SK-N-SH (cell line): ENCODE data around the gene HEPHL1. TPM values are rescaled to one million over a fixed set of nuclear protein-coding genes. Genes with fewer than 3 reads are reported as not detected.

Experiments
- CTCF ChIA-PET: fragments of 300-600, 350-600 bp; formaldehyde crosslinking; extraction: SDS; loops from one replicate; lab custom pipeline; 2021; lab: Yijun Ruan, JAX
- POLR2A ChIA-PET: fragments of 350-600 bp; sonication (Branson Sonifier 250); formaldehyde crosslinking; extraction: SDS; loops from one replicate; lab custom pipeline; 2020; ENCODE audit warnings: antibody characterized with exemption, inconsistent platforms; lab: Yijun Ruan, JAX
- DNase-seq: peaks from one replicate; pipeline ENCODE4 v3.0.0; 2012
- H2AFZ ChIP-seq: fragments of 200-600 bp; sonication (generic); 2 replicates; pipeline ENCODE4 v1.8.1; 2016; ENCODE audit warnings: antibody characterized with exemption, mild to moderate bottlenecking, low read depth
- H3F3A ChIP-seq: fragments of 200-600 bp; sonication (generic); replicated peaks from 2 replicates; pipeline ENCODE3; 2016; ENCODE audit warnings: antibody characterized with exemption, mild to moderate bottlenecking; ENCODE audit not compliant: insufficient read depth
- H3K27ac ChIP-seq, 2 experiments: fragments of 200-500 bp in 1 of 2; fragments of 200-600 bp in 1 of 2; sonication (Bioruptor generic) in 1 of 2; sonication (generic), shearing (Covaris generic) in 1 of 2; 2 replicates each; pipeline versions ENCODE4 v1.5.1 to v1.6.1; 2014 to 2016; ENCODE audit warnings: low read depth in 2 of 2, inconsistent platforms in 1 of 2, low read length in 1 of 2, mild to moderate bottlenecking in 1 of 2, mixed read lengths in 1 of 2
- H3K27me3 ChIP-seq: fragments of 200-600 bp; sonication (generic), shearing (Covaris generic); 2 replicates; pipeline ENCODE4 v1.6.1; 2016; ENCODE audit warnings: mixed run types; ENCODE audit not compliant: insufficient read depth
- H3K36me3 ChIP-seq, 2 experiments: fragments of 200-500 bp in 1 of 2; fragments of 200-600 bp in 1 of 2; sonication (Bioruptor generic) in 1 of 2; sonication (generic) in 1 of 2; replicated peaks in 1 of 2; 2 replicates each; pipeline versions ENCODE3 to v1.5.1; 2014 to 2016; ENCODE audit warnings: low read length in 1 of 2, mild to moderate bottlenecking in 1 of 2; ENCODE audit not compliant: insufficient read depth in 2 of 2, control insufficient read depth in 1 of 2
- H3K4me1 ChIP-seq, 2 experiments: fragments of 200-500 bp in 1 of 2; fragments of 200-600 bp in 1 of 2; sonication (Bioruptor generic) in 1 of 2; sonication (generic), shearing (Covaris generic) in 1 of 2; 2 replicates each; pipeline versions ENCODE4 v1.5.1 to v1.6.1; 2014 to 2016; ENCODE audit warnings: low read depth in 1 of 2, low read length in 1 of 2, mixed run types in 1 of 2; ENCODE audit not compliant: insufficient read depth in 2 of 2, control insufficient read depth in 1 of 2
- H3K4me2 ChIP-seq: fragments of 200-600 bp; sonication (generic), shearing (Covaris generic); 2 replicates; pipeline ENCODE4 v1.6.1; 2017; ENCODE audit warnings: mixed run types
- H3K4me3 ChIP-seq, 2 experiments: fragments of 200-500 bp in 1 of 2; fragments of 200-600 bp in 1 of 2; sonication (Bioruptor generic) in 1 of 2; sonication (generic), shearing (Covaris generic) in 1 of 2; 2 replicates each; pipeline versions ENCODE4 v1.5.1 to v1.8.1; 2014 to 2016; ENCODE audit warnings: low read depth in 2 of 2, inconsistent platforms in 1 of 2, low read length in 1 of 2, mild to moderate bottlenecking in 1 of 2, mixed read lengths in 1 of 2, moderate library complexity in 1 of 2
- H3K79me2 ChIP-seq: fragments of 200-600 bp; sonication (generic); 2 replicates; pipeline ENCODE4 v1.8.1; 2017; ENCODE audit warnings: mild to moderate bottlenecking; ENCODE audit not compliant: insufficient read depth
- H3K9ac ChIP-seq: fragments of 200-600 bp; sonication (generic); 2 replicates; pipeline ENCODE4 v1.6.1; 2017; ENCODE audit warnings: mixed run types
- H3K9me2 ChIP-seq: fragments of 200-600 bp; sonication (generic); 2 replicates; pipeline ENCODE4 v1.6.1; 2017; ENCODE audit warnings: mixed run types
- H3K9me3 ChIP-seq: fragments of 200-600 bp; sonication (generic); 2 replicates; pipeline ENCODE4 v1.6.1; 2017; ENCODE audit warnings: mixed run types, mild to moderate bottlenecking, moderate library complexity
- H4K20me1 ChIP-seq: fragments of 200-600 bp; sonication (generic); 2 replicates; pipeline ENCODE4 v1.6.1; 2017; ENCODE audit warnings: mild to moderate bottlenecking, mixed run types; ENCODE audit not compliant: insufficient read depth
- ELF1 ChIP-seq: IDR thresholded peaks from 2 replicates; pipeline ENCODE4 v1.4.0; 2012
- EZH2phosphoT487 ChIP-seq: fragments of 200-600 bp; sonication (generic); IDR thresholded peaks from 2 replicates; pipeline ENCODE4 v1.6.1; 2017; ENCODE audit warnings: low read depth, mixed run types, mild to moderate bottlenecking, antibody characterized with exemption, moderate library complexity, borderline replicate concordance
- FOXJ3 ChIP-seq: sonication (generic); formaldehyde crosslinking; IDR thresholded peaks from 2 replicates; pipeline ENCODE4 v1.5.1; 2020; ENCODE audit warnings: mild to moderate bottlenecking, missing genetic modification reagents
- FOXM1 ChIP-seq: IDR thresholded peaks from 2 replicates; pipeline ENCODE4 v1.4.0; 2012; ENCODE audit warnings: low read depth, mild to moderate bottlenecking
- GABPA ChIP-seq: IDR thresholded peaks from 2 replicates; pipeline ENCODE4 v1.4.0; 2012; ENCODE audit warnings: low read depth, mild to moderate bottlenecking
- JUND ChIP-seq: IDR thresholded peaks from 2 replicates; pipeline ENCODE4 v1.4.0; 2012
- MEF2A ChIP-seq: IDR thresholded peaks from 2 replicates; pipeline ENCODE4 v1.4.0; 2012; ENCODE audit warnings: low read depth, borderline replicate concordance
- NFIC ChIP-seq: IDR thresholded peaks from 2 replicates; pipeline ENCODE4 v1.4.0; 2012; ENCODE audit warnings: borderline replicate concordance
- NRF1 ChIP-seq: IDR thresholded peaks from 2 replicates; pipeline ENCODE4 v1.6.1; 2012; ENCODE audit warnings: low read depth, mild to moderate bottlenecking, low read length
- POLR2AphosphoS5 ChIP-seq: IDR thresholded peaks from 2 replicates; pipeline ENCODE4 v1.6.1; 2012; ENCODE audit warnings: low read depth, low read length
- RAD21 ChIP-seq: IDR thresholded peaks from 2 replicates; pipeline ENCODE4 v1.6.1; 2012; ENCODE audit warnings: mild to moderate bottlenecking, low read length
- RCOR1 ChIP-seq: fragments of 150-350 bp; IDR thresholded peaks from 2 replicates; pipeline ENCODE4 v1.6.1; 2017; ENCODE audit warnings: antibody characterized with exemption, low read length
- RFX5 ChIP-seq: IDR thresholded peaks from 2 replicates; pipeline ENCODE4 v1.6.1; 2012; ENCODE audit warnings: mild to moderate bottlenecking, improper control_type of control experiment, low read length
- SIN3A ChIP-seq: IDR thresholded peaks from 2 replicates; pipeline ENCODE4 v1.6.1; 2012; ENCODE audit warnings: low read depth, mild to moderate bottlenecking, low read length, moderate library complexity, borderline replicate concordance
- SMC3 ChIP-seq: IDR thresholded peaks from 2 replicates; pipeline ENCODE4 v1.6.1; 2012; ENCODE audit warnings: low read depth, low read length, improper control_type of control experiment
- TAF1 ChIP-seq: IDR thresholded peaks from 2 replicates; pipeline ENCODE4 v1.6.1; 2012; ENCODE audit warnings: low read depth, mild to moderate bottlenecking, low read length, moderate library complexity, borderline replicate concordance
- WGBS: methylation state at CpG from one replicate; pipeline ENCODE4 v1.1.6; 2017; ENCODE audit warnings: low lambda C conversion rate; 5-methylcytosine and 5-hydroxymethylcytosine counted together
- polyA plus RNA-seq, 3 experiments: library from polyadenylated mRNA; depleted of rRNA; stranded (reverse); fragments of >200 nt; gene quantifications; 2 replicates each; pipeline ENCODE4 v1.2.3, GENCODE V29; 2012
- TF ChIP-seq, protein P1 (sequence below): fragments of 200-600 bp; sonication (generic); IDR thresholded peaks from 2 replicates; pipeline ENCODE4 v1.6.1; 2017; ENCODE audit warnings: antibody characterized with exemption, mild to moderate bottlenecking, moderate library complexity
- TF ChIP-seq, protein P2 (sequence below): IDR thresholded peaks from 2 replicates; pipeline ENCODE4; 2012
- TF ChIP-seq, protein P3 (sequence below): IDR thresholded peaks from 2 replicates; pipeline ENCODE4 v1.6.1; 2012; ENCODE audit warnings: mild to moderate bottlenecking, low read depth, low read length, moderate library complexity
- TF ChIP-seq, protein P4 (sequence below): IDR thresholded peaks from 2 replicates; pipeline ENCODE4 v1.4.0; 2012; ENCODE audit warnings: low read depth

The HEPHL1 gene
- polyA plus RNA-seq, 1 of the 3 experiments (the other 2 are of a cell fraction): not detected

DNA sequence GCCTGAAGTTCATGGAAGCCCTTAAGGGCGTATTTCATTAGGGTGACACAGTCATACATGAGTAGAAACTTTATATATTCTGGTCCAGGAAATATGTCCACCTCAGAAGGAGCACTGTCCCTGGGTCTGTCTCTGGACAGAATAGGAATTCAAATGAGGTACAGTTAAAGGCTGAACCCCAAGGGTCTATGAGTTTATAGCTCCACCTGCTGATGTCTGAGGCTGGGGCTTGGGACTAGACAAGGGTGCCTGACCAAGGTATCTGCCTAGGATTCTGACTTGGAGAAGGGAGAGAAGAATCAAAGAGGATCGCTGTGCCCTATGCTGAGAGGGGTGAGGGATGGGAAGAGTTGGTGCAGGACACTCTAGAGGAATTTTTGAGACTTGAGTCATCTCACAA, 14.9 kb downstream of the HEPHL1 start:
- Histone ChIP-seq H3K79me2 (no peaks in the 10 kb centered on the region), H3K9me3 (no peaks in the 10 kb centered on the region), H3K4me2 (no peak overlapping the region), H4K20me1 (no peaks in the 10 kb centered on the region), H3K9ac (no peak overlapping the region), H3K4me1 (no peaks in the 10 kb centered on the region), H3K36me3 (no peaks in the 10 kb centered on the region), H2AFZ (no peak overlapping the region), H3K4me3 (no peak overlapping the region), H3K27me3 (no peaks in the 10 kb centered on the region), H3K27ac (no peak overlapping the region)
- WGBS: 13% methylated on average over 2 of the region's 2 CpGs
- no peak for DNase-seq
- CTCF ChIA-PET: interaction anchor here (1.1 kb wide), 1 partner anchor 141 kb away, joined by 3 read pairs; no protein-coding TSS in a partner anchor
- TF ChIP-seq, protein P1, sequence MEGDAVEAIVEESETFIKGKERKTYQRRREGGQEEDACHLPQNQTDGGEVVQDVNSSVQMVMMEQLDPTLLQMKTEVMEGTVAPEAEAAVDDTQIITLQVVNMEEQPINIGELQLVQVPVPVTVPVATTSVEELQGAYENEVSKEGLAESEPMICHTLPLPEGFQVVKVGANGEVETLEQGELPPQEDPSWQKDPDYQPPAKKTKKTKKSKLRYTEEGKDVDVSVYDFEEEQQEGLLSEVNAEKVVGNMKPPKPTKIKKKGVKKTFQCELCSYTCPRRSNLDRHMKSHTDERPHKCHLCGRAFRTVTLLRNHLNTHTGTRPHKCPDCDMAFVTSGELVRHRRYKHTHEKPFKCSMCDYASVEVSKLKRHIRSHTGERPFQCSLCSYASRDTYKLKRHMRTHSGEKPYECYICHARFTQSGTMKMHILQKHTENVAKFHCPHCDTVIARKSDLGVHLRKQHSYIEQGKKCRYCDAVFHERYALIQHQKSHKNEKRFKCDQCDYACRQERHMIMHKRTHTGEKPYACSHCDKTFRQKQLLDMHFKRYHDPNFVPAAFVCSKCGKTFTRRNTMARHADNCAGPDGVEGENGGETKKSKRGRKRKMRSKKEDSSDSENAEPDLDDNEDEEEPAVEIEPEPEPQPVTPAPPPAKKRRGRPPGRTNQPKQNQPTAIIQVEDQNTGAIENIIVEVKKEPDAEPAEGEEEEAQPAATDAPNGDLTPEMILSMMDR: no peak
- TF ChIP-seq ELF1 (no peak), POLR2AphosphoS5 (no peak), RFX5 (no peak)
- TF ChIP-seq, all 33 proteins: peak for 0
- H3F3A ChIP-seq: no peaks in the 10 kb centered on the region
- POLR2A ChIA-PET: no interaction called here
- H3K9me2 ChIP-seq: no peaks in the 10 kb centered on the region

DNA sequence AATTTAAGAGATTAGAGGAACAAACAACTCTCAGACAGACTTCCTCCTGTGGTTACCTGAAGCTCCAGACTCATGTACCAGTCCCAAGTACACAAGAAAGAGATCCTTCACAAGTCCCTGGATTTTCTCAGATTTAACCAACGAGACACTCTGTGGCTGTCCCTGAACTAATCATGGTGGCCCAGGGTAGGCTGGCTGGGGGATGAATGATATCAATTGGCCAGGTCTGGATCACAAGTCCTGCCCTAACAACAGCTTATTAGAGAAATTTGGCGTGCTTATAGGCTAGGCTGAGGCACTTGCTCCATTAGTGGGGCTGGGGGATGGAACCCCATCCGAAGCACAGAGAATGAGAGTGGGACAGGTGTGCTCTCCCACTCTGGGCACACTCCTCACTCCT, 22.1 kb downstream of the HEPHL1 start:
- 0% methylated on average over 3 of the region's 3 CpGs for WGBS
- no peaks in the 10 kb centered on the region for H3F3A ChIP-seq
- H3K27ac ChIP-seq: no peak overlapping the region
- no peak overlapping the region for H3K4me2 ChIP-seq
- H3K4me1 ChIP-seq: no peaks in the 10 kb centered on the region
- no peaks in the 10 kb centered on the region for H3K27me3 ChIP-seq
- ChIA-PET POLR2A (no interaction called here), CTCF (no interaction called here)
- H3K9ac ChIP-seq: no peak overlapping the region
- H3K9me2 ChIP-seq: no peaks in the 10 kb centered on the region
- H2AFZ ChIP-seq: no peak overlapping the region
- no peaks in the 10 kb centered on the region for H3K36me3 ChIP-seq
- no peaks in the 10 kb centered on the region for H4K20me1 ChIP-seq
- H3K79me2 ChIP-seq: no peaks in the 10 kb centered on the region
- TF ChIP-seq GABPA (no peak), SMC3 (no peak), NRF1 (no peak), JUND (no peak), MEF2A (no peak), RAD21 (no peak), NFIC (no peak), EZH2phosphoT487 (no peak), POLR2AphosphoS5 (no peak), FOXJ3 (CRISPR knock-in tag) (no peak), FOXM1 (no peak), RFX5 (no peak), SIN3A (no peak), TAF1 (no peak), ELF1 (no peak), RCOR1 (no peak)
- TF ChIP-seq, protein P2, sequence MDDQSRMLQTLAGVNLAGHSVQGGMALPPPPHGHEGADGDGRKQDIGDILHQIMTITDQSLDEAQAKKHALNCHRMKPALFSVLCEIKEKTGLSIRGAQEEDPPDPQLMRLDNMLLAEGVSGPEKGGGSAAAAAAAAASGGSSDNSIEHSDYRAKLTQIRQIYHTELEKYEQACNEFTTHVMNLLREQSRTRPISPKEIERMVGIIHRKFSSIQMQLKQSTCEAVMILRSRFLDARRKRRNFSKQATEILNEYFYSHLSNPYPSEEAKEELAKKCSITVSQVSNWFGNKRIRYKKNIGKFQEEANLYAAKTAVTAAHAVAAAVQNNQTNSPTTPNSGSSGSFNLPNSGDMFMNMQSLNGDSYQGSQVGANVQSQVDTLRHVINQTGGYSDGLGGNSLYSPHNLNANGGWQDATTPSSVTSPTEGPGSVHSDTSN: no peak
- TF ChIP-seq, protein P1: no peak
- TF ChIP-seq, protein P3, sequence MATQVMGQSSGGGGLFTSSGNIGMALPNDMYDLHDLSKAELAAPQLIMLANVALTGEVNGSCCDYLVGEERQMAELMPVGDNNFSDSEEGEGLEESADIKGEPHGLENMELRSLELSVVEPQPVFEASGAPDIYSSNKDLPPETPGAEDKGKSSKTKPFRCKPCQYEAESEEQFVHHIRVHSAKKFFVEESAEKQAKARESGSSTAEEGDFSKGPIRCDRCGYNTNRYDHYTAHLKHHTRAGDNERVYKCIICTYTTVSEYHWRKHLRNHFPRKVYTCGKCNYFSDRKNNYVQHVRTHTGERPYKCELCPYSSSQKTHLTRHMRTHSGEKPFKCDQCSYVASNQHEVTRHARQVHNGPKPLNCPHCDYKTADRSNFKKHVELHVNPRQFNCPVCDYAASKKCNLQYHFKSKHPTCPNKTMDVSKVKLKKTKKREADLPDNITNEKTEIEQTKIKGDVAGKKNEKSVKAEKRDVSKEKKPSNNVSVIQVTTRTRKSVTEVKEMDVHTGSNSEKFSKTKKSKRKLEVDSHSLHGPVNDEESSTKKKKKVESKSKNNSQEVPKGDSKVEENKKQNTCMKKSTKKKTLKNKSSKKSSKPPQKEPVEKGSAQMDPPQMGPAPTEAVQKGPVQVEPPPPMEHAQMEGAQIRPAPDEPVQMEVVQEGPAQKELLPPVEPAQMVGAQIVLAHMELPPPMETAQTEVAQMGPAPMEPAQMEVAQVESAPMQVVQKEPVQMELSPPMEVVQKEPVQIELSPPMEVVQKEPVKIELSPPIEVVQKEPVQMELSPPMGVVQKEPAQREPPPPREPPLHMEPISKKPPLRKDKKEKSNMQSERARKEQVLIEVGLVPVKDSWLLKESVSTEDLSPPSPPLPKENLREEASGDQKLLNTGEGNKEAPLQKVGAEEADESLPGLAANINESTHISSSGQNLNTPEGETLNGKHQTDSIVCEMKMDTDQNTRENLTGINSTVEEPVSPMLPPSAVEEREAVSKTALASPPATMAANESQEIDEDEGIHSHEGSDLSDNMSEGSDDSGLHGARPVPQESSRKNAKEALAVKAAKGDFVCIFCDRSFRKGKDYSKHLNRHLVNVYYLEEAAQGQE: no peak
- TF ChIP-seq, protein P4, sequence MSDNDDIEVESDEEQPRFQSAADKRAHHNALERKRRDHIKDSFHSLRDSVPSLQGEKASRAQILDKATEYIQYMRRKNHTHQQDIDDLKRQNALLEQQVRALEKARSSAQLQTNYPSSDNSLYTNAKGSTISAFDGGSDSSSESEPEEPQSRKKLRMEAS: no peak
- no peaks in the 10 kb centered on the region for H3K9me3 ChIP-seq
- no peak overlapping the region for H3K4me3 ChIP-seq
- no peak for DNase-seq
